ENCODE data around the gene SPG7.

- TF ChIP-seq POLR2A (IDR thresholded peaks at IDR 0.05) (no peak), CTCF (IDR thresholded peaks at IDR 0.05) (no peak)
These were observed 44.7 kb downstream of the SPG7 start for GRCh38 chr16:89552913-89553312.
